Right lobe of liver (tissue), 4 donors: ENCODE data around the gene AVPR1B.

ENCODE experiments used
- POLR2A ChIP-seq: fragments of 450-650 bp; IDR thresholded peaks from one replicate; pipeline ENCODE4 v1.6.1; 2017; ENCODE audit warnings: antibody characterized with exemption, mild to moderate bottlenecking
- TF ChIP-seq, protein P1 (sequence below), 4 donors: fragments of 200-600 bp in 3 of 4; fragments of 450-650 bp in 1 of 4; IDR thresholded peaks; one replicate each; pipeline versions ENCODE4 v1.5.1 to v1.8.0; 2016 to 2022; ENCODE audit warnings: antibody characterized with exemption in 4 of 4, mild to moderate bottlenecking in 2 of 4
- donor health status: DM: no; HTN: no; CAD: no.
- donor health status: DM: no; HTN: no; CAD: no.
- donor health status: DM: no; HTN: yes; CAD: no.

- no peak for TF ChIP-seq POLR2A
- TF ChIP-seq, protein P1, sequence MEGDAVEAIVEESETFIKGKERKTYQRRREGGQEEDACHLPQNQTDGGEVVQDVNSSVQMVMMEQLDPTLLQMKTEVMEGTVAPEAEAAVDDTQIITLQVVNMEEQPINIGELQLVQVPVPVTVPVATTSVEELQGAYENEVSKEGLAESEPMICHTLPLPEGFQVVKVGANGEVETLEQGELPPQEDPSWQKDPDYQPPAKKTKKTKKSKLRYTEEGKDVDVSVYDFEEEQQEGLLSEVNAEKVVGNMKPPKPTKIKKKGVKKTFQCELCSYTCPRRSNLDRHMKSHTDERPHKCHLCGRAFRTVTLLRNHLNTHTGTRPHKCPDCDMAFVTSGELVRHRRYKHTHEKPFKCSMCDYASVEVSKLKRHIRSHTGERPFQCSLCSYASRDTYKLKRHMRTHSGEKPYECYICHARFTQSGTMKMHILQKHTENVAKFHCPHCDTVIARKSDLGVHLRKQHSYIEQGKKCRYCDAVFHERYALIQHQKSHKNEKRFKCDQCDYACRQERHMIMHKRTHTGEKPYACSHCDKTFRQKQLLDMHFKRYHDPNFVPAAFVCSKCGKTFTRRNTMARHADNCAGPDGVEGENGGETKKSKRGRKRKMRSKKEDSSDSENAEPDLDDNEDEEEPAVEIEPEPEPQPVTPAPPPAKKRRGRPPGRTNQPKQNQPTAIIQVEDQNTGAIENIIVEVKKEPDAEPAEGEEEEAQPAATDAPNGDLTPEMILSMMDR (IDR thresholded peaks at IDR 0.05): no peak
These were observed 10.1 kb upstream of the AVPR1B start for GRCh38 chr1:206127336-206127735.
